A549 treated with AZD2906 at 1 μM for 4 hours (cell line): ENCODE measurements around the gene EN2. TPM values are rescaled to one million over a fixed set of nuclear protein-coding genes. Genes with fewer than 3 reads are reported as not detected.

ENCODE experiments used
- total RNA-seq: library from RNA; stranded (reverse); fragments of 200-300 nt; extraction: Qiagen RNA extraction; gene quantifications from 5 replicates; pipeline ENCODE4 v1.2.3, GENCODE V29; 2022

Gene EN2
- 0.56 to 0.94 TPM (median 0.92 TPM) in 5 replicates for total RNA-seq

GRCh38 chr7:155458111-155458877 lies at the start of gene EN2:
Gene EN2 (plus strand): TSS chr7:155458129. CDS start chr7:155458378, 249 bp downstream.

Other genes starting within 250 kb of the EN2 start
- gene INSIG1, start 160.3 kb upstream of the EN2 start, total RNA-seq: 13.4 to 16.0 TPM (median 14.4 TPM) in 5 replicates
- gene CNPY1, start 88.4 kb downstream of the EN2 start, total RNA-seq: not detected in 5 replicates
- 20.7 to 27.3 TPM (median 26.2 TPM) in 5 replicates for gene RBM33, start 186.5 kb downstream of the EN2 start, total RNA-seq